Parathyroid adenoma (tissue), 2 donors: Measurements from ENCODE around the gene SH3BP4.

ENCODE experiments used
- H2AFZ ChIP-seq: fragments of 300-600 bp; sonication (generic); one replicate; pipeline ENCODE4 v1.7.0; 2017; ENCODE audit warnings: antibody characterized with exemption, mild to moderate bottlenecking
- H3K27ac ChIP-seq: fragments of 300-600 bp; sonication (generic); one replicate; pipeline ENCODE4 v1.7.0; 2017
- H3K27me3 ChIP-seq: fragments of 300-600 bp; sonication (generic); one replicate; pipeline ENCODE4 v1.7.0; 2017; ENCODE audit warnings: low read length; ENCODE audit not compliant: control insufficient read depth, insufficient read depth
- H3K36me3 ChIP-seq: fragments of 300-600 bp; sonication (generic); one replicate; pipeline ENCODE4 v1.7.0; 2017; ENCODE audit warnings: low read length; ENCODE audit not compliant: control insufficient read depth, insufficient read depth
- H3K4me1 ChIP-seq: fragments of 300-600 bp; sonication (generic); one replicate; pipeline ENCODE4 v1.7.0; 2017; ENCODE audit warnings: control low read depth
- H3K4me2 ChIP-seq: fragments of 300-600 bp; sonication (generic); one replicate; pipeline ENCODE4 v1.7.0; 2017; ENCODE audit warnings: low read length
- H3K4me3 ChIP-seq: fragments of 300-600 bp; sonication (generic); one replicate; pipeline ENCODE4 v1.7.0; 2017; ENCODE audit warnings: low read depth, low read length
- H3K79me2 ChIP-seq: fragments of 300-600 bp; sonication (generic); one replicate; pipeline ENCODE4 v1.7.0; 2017; ENCODE audit warnings: control low read depth
- H3K9ac ChIP-seq: fragments of 300-600 bp; sonication (generic); one replicate; pipeline ENCODE4 v1.7.0; 2017; ENCODE audit warnings: mild to moderate bottlenecking
- H3K9me3 ChIP-seq: fragments of 300-600 bp; sonication (generic); one replicate; pipeline ENCODE4 v1.7.0; 2017; ENCODE audit warnings: low read length; ENCODE audit not compliant: control insufficient read depth
- TF ChIP-seq, protein P1 (sequence below): fragments of 300-600 bp; sonication (generic); IDR thresholded peaks from one replicate; pipeline ENCODE4 v1.7.0; 2017; ENCODE audit warnings: antibody characterized with exemption, mild to moderate bottlenecking
- donor health status: primary hyperparathyroidism.

The SH3BP4 gene

GRCh38 chr2:235028646-235029045 lies 76.8 kb downstream of the SH3BP4 start:
- Histone ChIP-seq H3K27ac (no peak overlapping the region), H3K9me3 (no peaks in the 10 kb centered on the region), H3K4me3 (no peak overlapping the region), H3K4me2 (no peak overlapping the region), H3K36me3 (no peaks in the 10 kb centered on the region), H3K9ac (no peak overlapping the region), H3K27me3 (no peaks in the 10 kb centered on the region), H3K4me1 (no peaks in the 10 kb centered on the region), H3K79me2 (no peaks in the 10 kb centered on the region), H2AFZ (no peak overlapping the region)
- TF ChIP-seq, protein P1, sequence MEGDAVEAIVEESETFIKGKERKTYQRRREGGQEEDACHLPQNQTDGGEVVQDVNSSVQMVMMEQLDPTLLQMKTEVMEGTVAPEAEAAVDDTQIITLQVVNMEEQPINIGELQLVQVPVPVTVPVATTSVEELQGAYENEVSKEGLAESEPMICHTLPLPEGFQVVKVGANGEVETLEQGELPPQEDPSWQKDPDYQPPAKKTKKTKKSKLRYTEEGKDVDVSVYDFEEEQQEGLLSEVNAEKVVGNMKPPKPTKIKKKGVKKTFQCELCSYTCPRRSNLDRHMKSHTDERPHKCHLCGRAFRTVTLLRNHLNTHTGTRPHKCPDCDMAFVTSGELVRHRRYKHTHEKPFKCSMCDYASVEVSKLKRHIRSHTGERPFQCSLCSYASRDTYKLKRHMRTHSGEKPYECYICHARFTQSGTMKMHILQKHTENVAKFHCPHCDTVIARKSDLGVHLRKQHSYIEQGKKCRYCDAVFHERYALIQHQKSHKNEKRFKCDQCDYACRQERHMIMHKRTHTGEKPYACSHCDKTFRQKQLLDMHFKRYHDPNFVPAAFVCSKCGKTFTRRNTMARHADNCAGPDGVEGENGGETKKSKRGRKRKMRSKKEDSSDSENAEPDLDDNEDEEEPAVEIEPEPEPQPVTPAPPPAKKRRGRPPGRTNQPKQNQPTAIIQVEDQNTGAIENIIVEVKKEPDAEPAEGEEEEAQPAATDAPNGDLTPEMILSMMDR, result no peak

- H3K36me3 ChIP-seq, result no peaks in the 10 kb centered on the region
- no peak overlapping the region for H2AFZ ChIP-seq
- no peak overlapping the region for H3K4me2 ChIP-seq
- TF ChIP-seq, protein P1, result no peak
- no peaks in the 10 kb centered on the region for H3K9me3 ChIP-seq
- no peaks in the 10 kb centered on the region for H3K4me1 ChIP-seq
- H3K9ac ChIP-seq, result no peak overlapping the region
- H3K27me3 ChIP-seq, result no peaks in the 10 kb centered on the region
- H3K79me2 ChIP-seq, result no peaks in the 10 kb centered on the region
- no peak overlapping the region for H3K27ac ChIP-seq
- no peak overlapping the region for H3K4me3 ChIP-seq
Measured at GRCh38 chr2:235029054-235029453, 77.2 kb downstream of the SH3BP4 start.

DNA sequence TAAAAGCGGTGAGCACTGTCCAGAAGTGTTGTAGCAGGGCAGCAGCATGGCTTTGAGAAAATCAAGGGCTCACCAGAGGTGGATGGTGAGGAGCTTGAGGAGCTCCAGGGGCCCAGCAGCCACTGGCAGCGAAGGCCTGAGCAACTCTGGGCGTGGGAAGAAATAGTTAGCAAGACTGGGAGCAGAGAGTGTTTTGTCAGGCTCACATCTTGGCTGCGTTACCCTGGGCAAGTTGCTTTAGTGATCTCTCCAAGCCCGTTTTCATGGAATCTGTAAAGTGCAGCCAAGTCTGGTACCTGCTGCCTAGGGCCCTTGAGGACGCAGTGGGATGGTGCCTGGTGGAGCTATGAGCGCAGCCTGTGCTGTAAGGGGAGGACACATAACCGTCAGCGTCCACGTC lies 78.3 kb downstream of the SH3BP4 start:
- Histone ChIP-seq H2AFZ (no peak overlapping the region), H3K9me3 (no peaks in the 10 kb centered on the region), H3K27me3 (no peaks in the 10 kb centered on the region), H3K4me1 (no peaks in the 10 kb centered on the region), H3K36me3 (no peaks in the 10 kb centered on the region), H3K79me2 (no peaks in the 10 kb centered on the region), H3K4me3 (no peak overlapping the region), H3K9ac (no peak overlapping the region), H3K27ac (no peak overlapping the region), H3K4me2 (no peak overlapping the region)
- TF ChIP-seq, protein P1, result no peak

DNA sequence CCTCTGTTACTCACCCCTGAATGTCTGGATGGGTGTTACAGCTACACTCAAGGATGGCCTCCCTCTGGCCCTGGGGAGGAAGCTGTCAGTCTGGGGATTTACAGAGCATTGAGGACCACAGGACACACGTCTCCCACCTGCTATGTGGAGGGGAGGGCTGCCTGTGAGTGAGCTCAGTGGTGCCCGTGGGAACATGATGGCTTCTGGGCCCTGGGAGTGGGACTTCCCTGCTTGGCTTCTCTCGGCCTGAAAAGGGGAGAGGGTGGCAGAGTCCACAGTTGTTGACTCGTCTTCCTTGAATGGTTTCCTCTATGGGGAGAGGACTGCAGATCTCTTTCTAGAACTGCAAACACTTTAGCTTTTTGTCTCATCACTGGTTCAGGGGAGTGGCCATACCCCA lies 79.1 kb downstream of the SH3BP4 start:
- Histone ChIP-seq H3K4me2 (no peak overlapping the region), H3K9me3 (no peaks in the 10 kb centered on the region), H2AFZ (no peak overlapping the region), H3K4me1 (no peaks in the 10 kb centered on the region), H3K27ac (no peak overlapping the region), H3K79me2 (no peaks in the 10 kb centered on the region), H3K4me3 (no peak overlapping the region), H3K36me3 (no peaks in the 10 kb centered on the region), H3K9ac (no peak overlapping the region), H3K27me3 (no peaks in the 10 kb centered on the region)
- TF ChIP-seq, protein P1, result no peak

DNA sequence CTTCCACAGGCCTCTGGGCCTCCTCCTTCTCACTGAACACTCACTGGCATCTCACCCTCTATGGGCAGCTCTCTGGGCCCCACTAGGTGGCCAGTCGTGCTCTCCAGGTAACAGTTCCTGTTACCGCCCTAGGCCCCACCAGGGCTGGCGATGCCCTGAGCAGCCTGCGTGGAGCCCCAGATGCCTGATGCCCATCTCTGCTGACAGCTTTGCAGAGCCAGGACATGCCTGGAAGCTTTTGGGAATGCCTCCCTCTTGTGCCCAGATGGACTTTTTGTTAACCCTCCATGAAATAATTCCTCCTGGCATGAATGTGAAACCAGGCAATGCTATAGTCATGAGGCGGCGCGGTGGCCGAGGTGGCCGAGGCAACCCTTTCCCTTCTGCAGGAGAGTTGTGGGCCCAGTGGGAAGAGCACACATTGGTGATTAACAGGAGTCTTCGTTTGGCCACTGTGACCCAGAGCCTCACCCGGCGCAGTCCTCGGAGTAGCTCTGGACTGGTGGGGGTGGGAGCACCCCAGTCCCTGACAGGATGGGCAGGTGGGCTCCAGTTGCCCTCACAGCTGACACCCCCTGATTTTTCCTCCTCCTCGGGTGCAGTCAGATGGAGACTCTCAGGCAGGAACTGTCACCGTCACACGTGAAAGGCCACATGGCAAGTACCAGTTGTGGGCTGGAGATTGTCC lies 80.0 kb downstream of the SH3BP4 start:
- H3K27ac ChIP-seq, result no peak overlapping the region
- no peak overlapping the region for H3K4me3 ChIP-seq
- H3K4me1 ChIP-seq, result no peaks in the 10 kb centered on the region

More for the DNA sequence above, 80.0 kb downstream of the SH3BP4 start:
- H3K9me3 ChIP-seq, result no peaks in the 10 kb centered on the region
- no peaks in the 10 kb centered on the region for H3K36me3 ChIP-seq
- H3K9ac ChIP-seq, result no peak overlapping the region
- TF ChIP-seq, protein P1, result no peak
- no peak overlapping the region for H3K4me2 ChIP-seq
- H3K27me3 ChIP-seq, result no peaks in the 10 kb centered on the region
- no peak overlapping the region for H2AFZ ChIP-seq
- H3K79me2 ChIP-seq, result no peaks in the 10 kb centered on the region
